Stomach smooth muscle (tissue), 2 donors: Measurements from ENCODE around the gene PTH2R.
"Not testable (repeated sequence)": the region's sequence is repeated elsewhere in the genome, so short reads cannot be mapped to it uniquely, and the experiment has no call there.

Source experiments
- H3K27ac ChIP-seq: one replicate; pipeline ENCODE4 v1.7.0; 2013; ENCODE audit warnings: mild to moderate bottlenecking, low read length, inconsistent platforms
- H3K27me3 ChIP-seq, 2 donors: one replicate each; pipeline ENCODE4 v1.7.0; 2013; ENCODE audit warnings: low read length in 2 of 2; ENCODE audit not compliant: insufficient read depth in 2 of 2, control insufficient read depth in 1 of 2
- H3K36me3 ChIP-seq, 2 donors: one replicate each; pipeline ENCODE4 v1.7.0; 2013; ENCODE audit warnings: low read length in 2 of 2; ENCODE audit not compliant: control insufficient read depth in 2 of 2, insufficient read depth in 2 of 2
- H3K4me1 ChIP-seq: one replicate; pipeline ENCODE4 v1.7.0; 2013; ENCODE audit warnings: low read length; ENCODE audit not compliant: control insufficient read depth, insufficient read depth
- H3K4me3 ChIP-seq, 2 donors: one replicate each; pipeline ENCODE4 v1.7.0; 2013; ENCODE audit warnings: low read length in 2 of 2
- H3K9ac ChIP-seq, 2 donors: one replicate each; pipeline ENCODE4 v1.7.0; 2013; ENCODE audit warnings: low read length in 2 of 2, mild to moderate bottlenecking in 1 of 2
- H3K9me3 ChIP-seq, 2 donors: one replicate each; pipeline ENCODE4 v1.7.0; 2013; ENCODE audit warnings: low read length in 2 of 2; ENCODE audit not compliant: control insufficient read depth in 2 of 2
- donor health status: healthy.
- donor health status: Pancreatic carcinoma.

Gene PTH2R

DNA sequence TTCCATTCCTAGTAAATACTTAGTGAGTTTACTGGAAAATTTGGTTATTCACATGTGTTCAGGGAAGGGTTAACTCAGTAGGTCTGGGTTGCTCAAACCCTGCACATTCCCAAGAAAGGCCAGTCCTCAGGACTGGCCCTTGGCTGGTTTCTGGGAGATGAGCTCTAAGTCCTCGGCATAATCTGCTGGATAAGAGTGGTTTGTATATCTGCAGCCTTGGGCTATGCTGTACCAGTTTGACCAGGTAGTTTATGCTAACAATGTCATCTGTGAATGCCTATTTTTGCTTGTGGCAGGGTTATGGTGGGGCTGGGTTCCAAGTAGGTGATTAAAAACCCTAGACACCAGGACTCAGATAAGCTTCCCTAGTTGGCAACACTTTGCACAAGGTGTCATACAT, 7.4 kb upstream of the PTH2R start:
- no peak overlapping the region for H3K4me3 ChIP-seq
- H3K4me1 ChIP-seq: no peaks in the 10 kb centered on the region
- no peaks in the 10 kb centered on the region for H3K27me3 ChIP-seq
- no peak overlapping the region for H3K9ac ChIP-seq
- H3K36me3 ChIP-seq: no peaks in the 10 kb centered on the region
- no peak overlapping the region for H3K27ac ChIP-seq
- no peaks in the 10 kb centered on the region for H3K9me3 ChIP-seq

DNA sequence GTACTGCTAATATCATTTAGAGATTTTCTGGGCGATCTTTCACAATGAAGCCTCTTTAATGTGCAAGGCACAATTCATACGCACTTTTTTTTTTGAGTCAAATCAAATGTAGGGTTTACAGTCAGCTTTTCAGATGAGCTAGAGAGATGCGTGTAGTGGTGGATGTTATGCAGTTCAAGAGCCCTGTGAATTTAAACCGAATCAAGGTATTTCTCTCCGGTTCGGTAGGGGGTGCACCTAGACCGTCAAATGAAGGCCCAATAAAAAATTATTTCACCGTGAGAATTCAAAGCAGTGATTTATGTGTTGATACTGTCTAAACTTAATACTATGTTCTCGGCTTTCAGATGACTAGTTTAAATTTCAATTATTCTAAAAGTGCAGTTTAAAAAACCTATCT, 1.1 kb downstream of the PTH2R start:
- Histone ChIP-seq H3K9ac (no peak overlapping the region), H3K4me3 (no peak overlapping the region), H3K27ac (no peak overlapping the region), H3K36me3 (no peaks in the 10 kb centered on the region), H3K27me3 (peaks cover 16 to 19% of the 10 kb centered on the region in 2 donors), H3K4me1 (peaks cover 7% of the 10 kb centered on the region), H3K9me3 (no peaks in the 10 kb centered on the region)

DNA sequence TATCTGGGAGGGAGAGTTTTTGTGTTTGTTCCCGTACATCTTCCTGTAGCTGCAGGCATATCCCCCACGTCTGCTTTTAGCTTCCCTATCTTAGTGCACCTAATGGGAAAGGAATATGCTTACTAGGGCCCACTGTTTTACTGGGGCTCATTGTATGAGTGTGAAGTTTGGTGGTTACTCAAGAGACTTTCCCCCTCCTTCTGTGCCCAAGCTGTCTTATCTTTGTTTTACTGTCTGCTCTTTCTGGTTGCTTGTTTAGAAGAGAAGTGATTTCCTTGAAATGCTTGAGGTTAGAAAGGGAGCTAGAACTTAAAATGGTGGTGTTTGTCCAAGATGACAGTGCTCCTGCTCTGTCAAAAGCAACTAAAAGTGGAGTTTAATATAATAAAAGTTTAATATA, 7.3 kb downstream of the PTH2R start:
- no peak overlapping the region for H3K9ac ChIP-seq
- H3K27ac ChIP-seq: no peak overlapping the region
- H3K4me1 ChIP-seq: no peaks in the 10 kb centered on the region
- H3K36me3 ChIP-seq: no peaks in the 10 kb centered on the region
- H3K27me3 ChIP-seq: peaks cover 0 to 1% of the 10 kb centered on the region in 2 donors
- no peaks in the 10 kb centered on the region for H3K9me3 ChIP-seq
- no peak overlapping the region for H3K4me3 ChIP-seq

DNA sequence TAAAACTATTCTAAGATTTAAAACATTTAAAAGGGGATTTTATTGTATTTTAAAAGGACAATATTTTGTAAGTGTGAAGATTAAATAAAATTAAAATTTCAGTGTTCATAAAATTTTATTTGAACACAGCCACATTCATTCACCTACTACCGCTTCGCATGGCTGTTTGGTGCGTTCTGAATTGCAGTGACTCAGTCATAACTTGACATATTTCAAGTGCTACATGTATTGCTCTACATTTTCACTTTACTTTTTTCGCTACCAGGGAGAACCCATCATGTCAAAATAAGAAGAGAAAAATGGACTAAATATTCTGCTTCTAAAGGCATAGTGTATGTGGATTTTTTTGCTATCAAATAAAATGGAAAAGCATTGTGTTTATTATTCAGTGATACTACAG, 8.7 kb downstream of the PTH2R start:
- Histone ChIP-seq H3K27me3 (no peaks in the 10 kb centered on the region), H3K27ac (no peak overlapping the region), H3K4me1 (no peaks in the 10 kb centered on the region), H3K4me3 (no peak overlapping the region), H3K36me3 (no peaks in the 10 kb centered on the region), H3K9me3 (no peaks in the 10 kb centered on the region), H3K9ac (no peak overlapping the region)

DNA sequence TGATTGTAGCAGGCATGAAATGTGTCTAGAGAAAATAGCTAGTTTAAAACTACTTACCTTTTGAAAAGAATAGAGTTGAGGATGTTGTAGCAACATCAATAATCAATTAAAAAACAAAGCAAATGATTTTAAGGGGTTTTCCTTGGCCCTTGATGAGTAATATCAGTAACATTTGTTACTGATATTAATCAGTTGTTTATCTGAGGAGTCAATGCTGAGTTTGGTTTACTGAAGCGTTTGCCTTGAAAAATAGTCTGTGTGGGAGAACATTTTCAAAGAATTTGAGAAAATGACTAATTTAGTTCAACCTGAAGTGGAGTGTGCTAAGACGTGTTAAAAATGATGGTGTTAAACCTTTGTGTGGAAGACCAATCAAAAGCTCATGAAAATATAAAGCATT, 9.3 kb downstream of the PTH2R start:
- no peaks in the 10 kb centered on the region for H3K9me3 ChIP-seq
- H3K27ac ChIP-seq: no peak overlapping the region
- no peak overlapping the region for H3K4me3 ChIP-seq
- H3K4me1 ChIP-seq: no peaks in the 10 kb centered on the region
- H3K9ac ChIP-seq: no peak overlapping the region
- H3K27me3 ChIP-seq: no peaks in the 10 kb centered on the region
- no peaks in the 10 kb centered on the region for H3K36me3 ChIP-seq

DNA sequence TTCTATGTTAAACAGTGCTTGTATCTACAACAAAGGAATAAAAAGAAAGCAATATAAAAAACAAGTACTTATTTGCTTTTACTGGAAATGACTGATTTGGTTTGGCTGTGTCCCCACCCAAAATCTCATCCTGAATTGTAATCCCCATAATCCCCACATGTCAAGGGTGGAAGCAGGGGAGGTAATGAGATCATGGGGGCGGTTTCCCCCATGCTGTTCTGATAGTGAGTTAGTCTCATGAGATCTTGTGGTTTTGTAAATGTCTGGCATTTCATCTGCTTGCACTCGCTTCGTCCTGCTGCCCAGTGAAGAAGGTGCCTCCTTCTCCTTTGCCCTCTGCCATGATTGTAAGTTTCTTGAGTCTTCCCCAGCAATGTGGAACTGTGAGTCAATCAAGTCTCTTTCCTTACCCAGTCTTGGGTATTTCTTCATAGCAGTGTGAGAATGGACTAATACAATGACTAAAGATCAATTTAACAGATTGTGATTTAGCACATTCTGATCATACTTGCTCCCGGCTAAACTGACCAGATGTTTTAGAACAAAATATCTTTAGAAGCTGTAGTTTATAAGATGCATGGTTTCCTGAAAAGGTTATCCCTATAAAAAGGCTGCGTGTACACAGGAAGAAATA, 19.9 kb downstream of the PTH2R start:
- H3K27me3 ChIP-seq: peaks cover 0 to 2% of the 10 kb centered on the region in 2 donors

DNA sequence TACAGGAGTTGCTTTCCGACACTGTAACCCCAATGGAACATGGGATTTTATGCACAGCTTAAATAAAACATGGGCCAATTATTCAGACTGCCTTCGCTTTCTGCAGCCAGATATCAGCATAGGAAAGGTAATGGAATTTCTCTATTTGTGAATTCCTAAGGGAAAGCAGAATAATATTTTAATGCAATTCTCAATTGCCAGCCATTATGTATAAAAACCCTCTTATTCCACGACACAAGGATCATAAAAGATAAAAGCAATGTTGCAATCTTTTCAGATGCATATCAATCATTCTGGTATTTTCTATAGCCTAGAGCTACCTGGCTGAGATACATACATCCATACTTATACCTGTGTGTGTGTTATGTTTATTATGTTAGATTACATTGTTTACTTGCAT, 31.2 kb downstream of the PTH2R start:
- Histone ChIP-seq H3K27ac (no peak overlapping the region), H3K27me3 (peaks cover 0 to 2% of the 10 kb centered on the region in 2 donors), H3K36me3 (no peaks in the 10 kb centered on the region), H3K9me3 (no peaks in the 10 kb centered on the region), H3K4me1 (no peaks in the 10 kb centered on the region), H3K4me3 (no peak overlapping the region), H3K9ac (no peak overlapping the region)

More for the DNA sequence above, 19.9 kb downstream of the PTH2R start:
- H3K36me3 ChIP-seq: no peaks in the 10 kb centered on the region
- no peak overlapping the region for H3K27ac ChIP-seq
- no peak overlapping the region for H3K9ac ChIP-seq
- no peaks in the 10 kb centered on the region for H3K9me3 ChIP-seq
- H3K4me3 ChIP-seq: no peak overlapping the region
- no peaks in the 10 kb centered on the region for H3K4me1 ChIP-seq

DNA sequence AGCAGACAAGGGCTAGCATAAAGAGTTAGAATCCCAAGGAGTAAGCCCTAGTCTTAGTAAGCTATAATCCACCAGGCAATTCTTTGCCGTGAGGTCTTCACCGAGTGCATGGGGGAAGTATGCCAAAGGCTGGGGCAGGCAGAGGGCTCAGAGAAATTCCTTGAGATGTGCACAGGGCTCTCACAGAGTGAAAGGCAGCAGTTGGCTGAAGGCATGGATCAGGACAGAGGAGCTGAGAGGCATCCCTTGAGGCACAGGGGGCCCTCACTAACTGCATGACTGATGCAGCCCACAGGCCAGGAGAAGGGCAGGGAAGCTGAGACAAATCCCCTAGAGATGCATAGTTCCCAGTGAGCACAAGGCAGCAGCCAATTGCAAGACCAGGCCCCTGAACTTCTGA, 34.1 kb downstream of the PTH2R start:
- peaks cover 0 to 2% of the 10 kb centered on the region in 2 donors for H3K27me3 ChIP-seq
- no peak overlapping the region for H3K9ac ChIP-seq
- no peak overlapping the region for H3K27ac ChIP-seq
- no peaks in the 10 kb centered on the region for H3K9me3 ChIP-seq
- no peaks in the 10 kb centered on the region for H3K4me1 ChIP-seq
- H3K36me3 ChIP-seq: no peaks in the 10 kb centered on the region
- no peak overlapping the region for H3K4me3 ChIP-seq

DNA sequence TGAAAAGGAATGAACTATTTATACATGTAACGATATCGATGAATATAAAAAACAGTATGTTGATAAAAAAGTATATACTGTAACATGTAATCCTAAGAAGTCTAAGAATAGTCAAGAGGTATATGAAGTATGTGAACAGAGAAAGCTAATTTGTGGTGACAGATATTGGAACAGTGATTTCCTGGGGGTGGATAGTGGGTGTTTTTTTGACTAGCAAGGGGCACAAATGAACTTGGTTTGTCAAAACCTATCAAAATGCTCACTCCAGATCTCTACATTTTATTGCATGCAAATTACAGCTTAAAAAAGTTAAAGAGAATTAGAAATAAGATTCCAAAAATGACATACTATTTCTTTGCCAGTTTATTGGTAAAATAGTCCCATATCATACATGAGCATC, 35.4 kb downstream of the PTH2R start:
- Histone ChIP-seq H3K27me3 (no peaks in the 10 kb centered on the region), H3K9me3 (no peaks in the 10 kb centered on the region), H3K27ac (no peak overlapping the region), H3K9ac (no peak overlapping the region), H3K36me3 (no peaks in the 10 kb centered on the region), H3K4me1 (no peaks in the 10 kb centered on the region), H3K4me3 (no peak overlapping the region)

DNA sequence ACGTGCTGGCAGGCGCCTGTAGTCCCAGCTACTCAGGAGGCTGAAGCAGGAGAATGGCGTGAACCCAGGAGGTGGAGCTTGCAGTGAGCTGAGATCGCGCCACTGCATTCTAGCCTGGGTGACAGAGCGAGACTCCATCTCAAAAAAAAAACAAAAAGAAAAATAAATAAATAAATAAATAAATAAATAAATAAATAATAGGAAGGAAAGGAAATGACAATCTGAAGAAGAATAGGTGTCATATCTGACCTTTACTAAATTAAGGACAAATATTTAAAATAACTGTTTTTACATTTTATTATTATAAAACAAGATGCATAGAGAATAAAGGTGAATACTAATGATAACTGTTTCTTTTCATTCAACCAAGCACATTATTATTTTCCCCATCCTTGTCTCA, 40.9 kb downstream of the PTH2R start:
- not testable (repeated sequence) for H3K9me3 ChIP-seq, H3K27ac ChIP-seq, H3K36me3 ChIP-seq, H3K9ac ChIP-seq, H3K4me3 ChIP-seq, H3K4me1 ChIP-seq, H3K27me3 ChIP-seq

DNA sequence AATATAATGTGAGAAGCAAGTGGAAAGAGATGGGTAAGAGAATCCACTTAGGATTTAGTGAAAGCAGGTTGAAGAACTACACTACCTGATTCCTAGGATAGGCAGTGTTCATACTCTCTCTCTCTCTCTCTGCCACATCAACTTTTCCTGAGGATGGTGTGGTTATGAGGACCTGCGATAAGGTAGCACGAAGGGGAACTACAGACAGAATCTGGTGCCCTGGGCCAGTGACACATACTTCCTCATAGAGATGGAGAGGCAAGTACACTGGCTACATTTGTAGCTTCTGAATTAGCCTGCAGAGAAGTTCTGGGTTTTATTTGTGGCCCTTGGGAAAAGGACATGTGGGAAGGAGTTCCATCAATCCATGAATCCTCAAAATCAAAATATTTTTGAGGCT, 44.5 kb downstream of the PTH2R start:
- H3K9me3 ChIP-seq: no peaks in the 10 kb centered on the region
- H3K9ac ChIP-seq: no peak overlapping the region
- no peak overlapping the region for H3K27ac ChIP-seq
- no peaks in the 10 kb centered on the region for H3K27me3 ChIP-seq
- H3K36me3 ChIP-seq: no peaks in the 10 kb centered on the region
- H3K4me3 ChIP-seq: no peak overlapping the region
- no peaks in the 10 kb centered on the region for H3K4me1 ChIP-seq
